GM12878 (cell line): Measurements from ENCODE around the gene SOCS6.

ENCODE experiments used
- BHLHE40 ChIP-seq, 2 experiments: fragments of 450-650 bp in 1 of 2; IDR thresholded peaks; 2 replicates each; pipeline ENCODE4 v1.6.1; 2011 to 2017; ENCODE audit warnings: low read depth in 2 of 2, borderline replicate concordance in 1 of 2, improper control_type of control experiment in 1 of 2, low read length in 1 of 2, mild to moderate bottlenecking in 1 of 2
- CBX5 ChIP-seq: sonication (generic); IDR thresholded peaks from 2 replicates; pipeline ENCODE4 v1.6.1; 2016; ENCODE audit warnings: low read depth, moderate library complexity, mild to moderate bottlenecking, inconsistent platforms
- POLR2AphosphoS5 ChIP-seq: IDR thresholded peaks from 2 replicates; pipeline ENCODE4 v1.6.1; 2011; ENCODE audit warnings: mild to moderate bottlenecking, low read length, inconsistent platforms
- RAD21 ChIP-seq: IDR thresholded peaks from 2 replicates; pipeline ENCODE4 v1.6.1; 2011; ENCODE audit warnings: mild to moderate bottlenecking, low read depth, low read length, moderate library complexity; ENCODE audit not compliant: insufficient read depth
- RBBP5 ChIP-seq: fragments of 200-600 bp; sonication (generic); conservative IDR thresholded peaks from 2 replicates; pipeline ENCODE4 v1.6.1; 2016
- RELA ChIP-seq: fragments of 450-650 bp; IDR thresholded peaks from 2 replicates; pipeline ENCODE4 v1.8.0; 2014; ENCODE audit warnings: borderline replicate concordance; ENCODE audit not compliant: partially characterized antibody
- SP1 ChIP-seq: IDR thresholded peaks from one replicate; pipeline ENCODE4 v1.6.1; 2011; ENCODE audit warnings: low read depth, low read length
- TF ChIP-seq, protein P1 (sequence below), 3 experiments: IDR thresholded peaks in 2 of 3; conservative IDR thresholded peaks in 1 of 3; 2 replicates each; pipeline ENCODE4 v1.5.1; 2011; ENCODE audit warnings: low read depth in 3 of 3, low read length in 3 of 3, mild to moderate bottlenecking in 3 of 3, control low read depth in 2 of 3, moderate library complexity in 2 of 3, inconsistent platforms in 1 of 3, mixed read lengths in 1 of 3; ENCODE audit not compliant: control insufficient read depth in 2 of 3, insufficient read depth in 1 of 3; ENCODE audit errors: extremely low read depth in 1 of 3

- TF ChIP-seq, protein P1, sequence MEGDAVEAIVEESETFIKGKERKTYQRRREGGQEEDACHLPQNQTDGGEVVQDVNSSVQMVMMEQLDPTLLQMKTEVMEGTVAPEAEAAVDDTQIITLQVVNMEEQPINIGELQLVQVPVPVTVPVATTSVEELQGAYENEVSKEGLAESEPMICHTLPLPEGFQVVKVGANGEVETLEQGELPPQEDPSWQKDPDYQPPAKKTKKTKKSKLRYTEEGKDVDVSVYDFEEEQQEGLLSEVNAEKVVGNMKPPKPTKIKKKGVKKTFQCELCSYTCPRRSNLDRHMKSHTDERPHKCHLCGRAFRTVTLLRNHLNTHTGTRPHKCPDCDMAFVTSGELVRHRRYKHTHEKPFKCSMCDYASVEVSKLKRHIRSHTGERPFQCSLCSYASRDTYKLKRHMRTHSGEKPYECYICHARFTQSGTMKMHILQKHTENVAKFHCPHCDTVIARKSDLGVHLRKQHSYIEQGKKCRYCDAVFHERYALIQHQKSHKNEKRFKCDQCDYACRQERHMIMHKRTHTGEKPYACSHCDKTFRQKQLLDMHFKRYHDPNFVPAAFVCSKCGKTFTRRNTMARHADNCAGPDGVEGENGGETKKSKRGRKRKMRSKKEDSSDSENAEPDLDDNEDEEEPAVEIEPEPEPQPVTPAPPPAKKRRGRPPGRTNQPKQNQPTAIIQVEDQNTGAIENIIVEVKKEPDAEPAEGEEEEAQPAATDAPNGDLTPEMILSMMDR (IDR thresholded peaks at IDR 0.05 in 2 of 3, conservative IDR thresholded peaks at IDR 0.05 in 1 of 3; ENCODE audit: control insufficient read depth in 2 of 3, extremely low read depth in 1 of 3, insufficient read depth in 1 of 3, low read depth in 3 of 3, low read length in 3 of 3), result no peak
- TF ChIP-seq RBBP5 (no peak), RAD21 (no peak), SP1 (no peak), CBX5 (no peak), BHLHE40 (IDR thresholded peaks at IDR 0.05; ENCODE audit: borderline replicate concordance in 1 of 2, low read depth in 2 of 2, low read length in 1 of 2) (no peak), RELA (no peak), POLR2AphosphoS5 (no peak)
Measured at GRCh38 chr18:70334728-70335329, 46.0 kb downstream of the SOCS6 start.
